SK-N-SH (cell line): ENCODE measurements around the gene NOTCH1.

ENCODE experiments used
- CTCF ChIP-seq: fragments of 200-600 bp; sonication (generic); IDR thresholded peaks from 2 replicates; pipeline ENCODE4 v1.6.1; 2017; ENCODE audit warnings: antibody characterized with exemption, mild to moderate bottlenecking, moderate library complexity
- EP300 ChIP-seq, 2 experiments: IDR thresholded peaks; 2 replicates each; pipeline versions ENCODE4 v1.4.0 to v1.6.1; 2012; ENCODE audit warnings: borderline replicate concordance in 1 of 2, low read depth in 1 of 2, low read length in 1 of 2
- MAX ChIP-seq: IDR thresholded peaks from 2 replicates; pipeline ENCODE4 v1.4.0; 2012; ENCODE audit warnings: low read depth
- NFIC ChIP-seq: IDR thresholded peaks from 2 replicates; pipeline ENCODE4 v1.4.0; 2012; ENCODE audit warnings: borderline replicate concordance
- RAD21 ChIP-seq: IDR thresholded peaks from 2 replicates; pipeline ENCODE4 v1.6.1; 2012; ENCODE audit warnings: mild to moderate bottlenecking, low read length
- REST ChIP-seq: IDR thresholded peaks from 2 replicates; pipeline ENCODE4 v1.6.1; 2012; ENCODE audit warnings: mild to moderate bottlenecking, low read depth, low read length, moderate library complexity
- RXRA ChIP-seq: IDR thresholded peaks from 2 replicates; pipeline ENCODE4 v1.4.0; 2012; ENCODE audit warnings: low read depth, mild to moderate bottlenecking, borderline replicate concordance
- TAF1 ChIP-seq: IDR thresholded peaks from 2 replicates; pipeline ENCODE4 v1.6.1; 2012; ENCODE audit warnings: low read depth, mild to moderate bottlenecking, low read length, moderate library complexity, borderline replicate concordance
- USF2 ChIP-seq: fragments of 150-350 bp; IDR thresholded peaks from 2 replicates; pipeline ENCODE4 v1.6.1; 2017; ENCODE audit warnings: antibody characterized with exemption, low read length, low read depth, borderline replicate concordance

- TF ChIP-seq RAD21 (no peak), RXRA (no peak), REST (no peak), MAX (no peak), CTCF (no peak), NFIC (no peak), EP300 (IDR thresholded peaks at IDR 0.05; ENCODE audit: borderline replicate concordance in 1 of 2, low read depth in 1 of 2, low read length in 1 of 2) (no peak), USF2 (no peak), TAF1 (no peak)
Measured at GRCh38 chr9:136499071-136499934, 46.5 kb downstream of the NOTCH1 start.
